Left ventricle myocardium inferior (tissue), 1 donor: ENCODE data around the gene FGD5. TPM values are rescaled to one million over a fixed set of nuclear protein-coding genes. Genes with fewer than 3 reads are reported as not detected.
A peak's percentile ranks its signal among the peaks of the same experiment; 100 is the strongest.

Experiments used
- DNase-seq: peaks from one replicate; pipeline ENCODE4 v3.0.0-alpha.2; 2020
- H3K27ac ChIP-seq: fragments of 200-600 bp; replicated peaks from 2 replicates; pipeline ENCODE4 v1.8.0; 2021
- H3K27me3 ChIP-seq: fragments of 200-600 bp; 2 replicates; pipeline ENCODE4 v1.8.0; 2021; ENCODE audit warnings: low read depth
- H3K36me3 ChIP-seq: fragments of 200-600 bp; 2 replicates; pipeline ENCODE4 v1.8.0; 2021
- H3K4me1 ChIP-seq: fragments of 200-600 bp; 2 replicates; pipeline ENCODE4 v1.8.0; 2021
- H3K4me3 ChIP-seq: fragments of 200-600 bp; 2 replicates; pipeline ENCODE4 v1.8.0; 2021; ENCODE audit warnings: mild to moderate bottlenecking, moderate library complexity
- H3K9me3 ChIP-seq: fragments of 200-600 bp; replicated peaks from 2 replicates; pipeline ENCODE4 v1.8.0; 2021
- intact Hi-C: fragments of 100-400 bp; cut with micrococcal nuclease; formaldehyde crosslinking; loops from one replicate; pipeline ENCODE4 v1.11.0; 2022
- total RNA-seq: library from RNA; stranded (reverse); fragmentation: NEBNext Ultra II Directional; extraction: Animal tissue kit (Norgen Biotek cat#: 25700); gene quantifications from one replicate; pipeline ENCODE4 v1.2.1, GENCODE V29; 2021
- TF ChIP-seq, protein P1 (sequence below): fragments of 200-600 bp; IDR thresholded peaks from 2 replicates; pipeline ENCODE4 v1.8.0; 2021; ENCODE audit warnings: antibody characterized with exemption, mild to moderate bottlenecking, borderline replicate concordance
- donor health status: DM: no; HTN: yes; CAD: no; lungs with severe emphysema.

FGD5 gene
- total RNA-seq, 1 donor from 2014 or later = 13.9 TPM

DNA sequence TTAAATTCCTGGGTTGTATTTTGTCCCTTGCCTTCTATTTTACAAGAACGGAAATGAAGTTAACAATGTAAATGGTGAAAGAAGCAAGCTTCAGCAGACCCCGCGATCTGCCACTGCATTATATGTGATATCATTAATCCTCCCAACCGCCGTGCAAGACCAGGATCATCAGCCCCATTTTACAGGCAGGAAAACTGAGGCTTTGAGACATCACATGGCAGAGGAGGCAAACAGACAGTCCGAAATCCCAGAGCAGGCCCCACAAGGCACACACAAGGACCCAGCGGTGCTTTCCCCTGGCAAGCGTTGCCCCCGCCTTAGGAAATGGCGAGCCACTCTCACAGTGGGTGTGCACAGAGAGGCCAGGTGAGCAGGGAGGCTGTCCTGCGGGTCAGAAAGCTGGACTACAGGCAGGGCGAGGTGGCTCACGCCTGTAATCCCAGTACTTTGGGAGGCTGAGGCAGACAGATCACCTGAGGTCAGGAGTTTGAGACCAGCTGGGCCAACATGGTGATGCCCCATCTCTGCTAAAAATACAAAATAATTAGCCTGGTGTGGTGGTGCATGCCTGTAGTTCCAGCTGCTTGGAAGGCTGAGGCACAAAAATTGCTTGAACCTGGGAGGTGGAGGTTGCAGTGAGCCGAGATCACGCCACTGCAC, 16.2 kb downstream of the FGD5 start:
- peaks cover 10% of the 10 kb centered on the region for H3K27me3 ChIP-seq
- TF ChIP-seq, protein P1, sequence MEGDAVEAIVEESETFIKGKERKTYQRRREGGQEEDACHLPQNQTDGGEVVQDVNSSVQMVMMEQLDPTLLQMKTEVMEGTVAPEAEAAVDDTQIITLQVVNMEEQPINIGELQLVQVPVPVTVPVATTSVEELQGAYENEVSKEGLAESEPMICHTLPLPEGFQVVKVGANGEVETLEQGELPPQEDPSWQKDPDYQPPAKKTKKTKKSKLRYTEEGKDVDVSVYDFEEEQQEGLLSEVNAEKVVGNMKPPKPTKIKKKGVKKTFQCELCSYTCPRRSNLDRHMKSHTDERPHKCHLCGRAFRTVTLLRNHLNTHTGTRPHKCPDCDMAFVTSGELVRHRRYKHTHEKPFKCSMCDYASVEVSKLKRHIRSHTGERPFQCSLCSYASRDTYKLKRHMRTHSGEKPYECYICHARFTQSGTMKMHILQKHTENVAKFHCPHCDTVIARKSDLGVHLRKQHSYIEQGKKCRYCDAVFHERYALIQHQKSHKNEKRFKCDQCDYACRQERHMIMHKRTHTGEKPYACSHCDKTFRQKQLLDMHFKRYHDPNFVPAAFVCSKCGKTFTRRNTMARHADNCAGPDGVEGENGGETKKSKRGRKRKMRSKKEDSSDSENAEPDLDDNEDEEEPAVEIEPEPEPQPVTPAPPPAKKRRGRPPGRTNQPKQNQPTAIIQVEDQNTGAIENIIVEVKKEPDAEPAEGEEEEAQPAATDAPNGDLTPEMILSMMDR = no peak
- intact Hi-C loops = no loop called here
- no peaks in the 10 kb centered on the region for H3K36me3 ChIP-seq
- no peak for DNase-seq
- peak overlapping the region; percentile 66 for H3K27ac ChIP-seq
- H3K4me3 ChIP-seq = no peak overlapping the region
- peaks cover 82% of the 10 kb centered on the region for H3K4me1 ChIP-seq
- H3K9me3 ChIP-seq = no peaks in the 10 kb centered on the region

- Histone ChIP-seq H3K9me3 (no peaks in the 10 kb centered on the region), H3K4me1 (peaks cover 77% of the 10 kb centered on the region), H3K36me3 (no peaks in the 10 kb centered on the region), H3K4me3 (no peak overlapping the region), H3K27ac (peak overlapping the region; percentile 66), H3K27me3 (peaks cover 10% of the 10 kb centered on the region)
- TF ChIP-seq, protein P1 = no peak
- peak; percentile 85 for DNase-seq
- intact Hi-C loops = no loop called here
Observed at GRCh38 chr3:14836049-14836468, 17.3 kb downstream of the FGD5 start.

GRCh38 chr3:14837186-14837877, 18.6 kb downstream of the FGD5 start:
- H3K27ac ChIP-seq = peak overlapping the region; percentile 66
- intact Hi-C loops = no loop called here
- H3K4me3 ChIP-seq = no peak overlapping the region
- H3K27me3 ChIP-seq = peaks cover 9% of the 10 kb centered on the region
- H3K9me3 ChIP-seq = no peaks in the 10 kb centered on the region
- H3K4me1 ChIP-seq = peaks cover 81% of the 10 kb centered on the region
- no peaks in the 10 kb centered on the region for H3K36me3 ChIP-seq
- no peak for DNase-seq
- TF ChIP-seq, protein P1 = no peak

GRCh38 chr3:14837878-14838258, 19.1 kb downstream of the FGD5 start:
- Histone ChIP-seq H3K36me3 (no peaks in the 10 kb centered on the region), H3K4me3 (no peak overlapping the region), H3K27me3 (peaks cover 4% of the 10 kb centered on the region), H3K9me3 (no peaks in the 10 kb centered on the region), H3K27ac (peak overlapping the region; percentile 66), H3K4me1 (peaks cover 80% of the 10 kb centered on the region)
- no peak for DNase-seq
- TF ChIP-seq, protein P1 = no peak
- intact Hi-C loops = no loop called here

GRCh38 chr3:14839236-14839635, 20.5 kb downstream of the FGD5 start:
- intact Hi-C loops = no loop called here
- Histone ChIP-seq H3K4me1 (peaks cover 74% of the 10 kb centered on the region), H3K9me3 (no peaks in the 10 kb centered on the region), H3K4me3 (no peak overlapping the region), H3K27ac (no peak overlapping the region), H3K36me3 (no peaks in the 10 kb centered on the region), H3K27me3 (peaks cover under 1% of the 10 kb centered on the region)
- TF ChIP-seq, protein P1 = no peak
- DNase-seq = no peak
